HCT116 (cell line): ENCODE data around the gene KTN1. TPM values are rescaled to one million over a fixed set of nuclear protein-coding genes. Genes with fewer than 3 reads are reported as not detected.

Source experiments
- ATAC-seq: fragments of 200-7000 bp; cut with Tn5 transposase; 2 replicates; pipeline ENCODE4 v1.9.1; 2020; ENCODE audit warnings: mild to moderate bottlenecking, moderate library complexity
- Bru-seq: library from RNA; stranded (reverse); fragments of 400-500 nt; gene quantifications from one replicate; lab custom pipeline; 2021; lab: Mats Ljungman, UMichigan
- BruChase-seq, 2 experiments: library from RNA; stranded (reverse); fragments of 400-500 nt; gene quantifications; one replicate each; lab custom pipeline; 2021; lab: Mats Ljungman, UMichigan
- BruUV-seq: library from RNA; stranded (reverse); fragments of 400-500 nt; replicated peaks from 2 replicates; lab custom pipeline; 2021; lab: Mats Ljungman, UMichigan
- CTCF ChIA-PET: fragments of 300-600 bp; sonication (Branson Sonifier 250); formaldehyde crosslinking; loops from one replicate; lab custom pipeline; 2021; ENCODE audit warnings: antibody characterized with exemption; lab: Charles Lee
- POLR2A ChIA-PET: fragments of 300-600, 350-600 bp; sonication (Branson Sonifier 250); formaldehyde crosslinking; loops from one replicate; lab custom pipeline; 2021; ENCODE audit warnings: antibody characterized with exemption; lab: Charles Lee
- RAD21 ChIA-PET, 2 experiments: fragments of 300-600 bp; sonication (Branson Sonifier 250); formaldehyde crosslinking; loops; one replicate each; lab custom pipeline; 2023; ENCODE audit warnings: low total read pairs in 2 of 2; ENCODE audit not compliant: uncharacterized antibody in 2 of 2, unreplicated experiment in 2 of 2, low non-redundant PET in 1 of 2; lab: Charles Lee
- DNase-seq: peaks from one replicate; pipeline ENCODE4 v3.0.0-alpha.2; 2010; ENCODE audit warnings: low read depth, low spot score
- H2AFZ ChIP-seq: fragments of 200-600 bp; shearing (Covaris generic), sonication (generic); 2 replicates; pipeline ENCODE4 v1.6.1; 2017; ENCODE audit warnings: low read depth, mixed run types, mixed read lengths, antibody characterized with exemption, low read length; ENCODE audit not compliant: poor library complexity, severe bottlenecking
- H3K27ac ChIP-seq: 2 replicates; pipeline ENCODE4 v1.5.1; 2012; ENCODE audit warnings: low read depth, low read length
- H3K27me3 ChIP-seq: fragments of 200-600 bp; sonication (generic); 2 replicates; pipeline ENCODE4 v1.6.1; 2016; ENCODE audit warnings: mixed run types, low read length, mixed read lengths; ENCODE audit not compliant: insufficient read depth
- H3K36me3 ChIP-seq, 2 experiments: fragments of 200-500 bp in 1 of 2; fragments of 200-600 bp in 1 of 2; sonication (Bioruptor generic) in 1 of 2; sonication (generic) in 1 of 2; 2 replicates each; pipeline versions ENCODE4 v1.5.1 to v1.6.1; 2014 to 2016; ENCODE audit warnings: low read length in 2 of 2, inconsistent platforms in 1 of 2, mixed read lengths in 1 of 2, mixed run types in 1 of 2; ENCODE audit not compliant: insufficient read depth in 2 of 2, control insufficient read depth in 1 of 2
- H3K4me1 ChIP-seq, 2 experiments: fragments of 200-600 bp in 1 of 2; sonication (generic) in 1 of 2; 2 replicates each; pipeline versions ENCODE4 v1.5.1 to v1.6.1; 2012 to 2017; ENCODE audit warnings: low read length in 2 of 2, inconsistent platforms in 1 of 2, mild to moderate bottlenecking in 1 of 2, mixed read lengths in 1 of 2, mixed run types in 1 of 2, moderate library complexity in 1 of 2; ENCODE audit not compliant: insufficient read depth in 2 of 2, control insufficient read depth in 1 of 2
- H3K4me2 ChIP-seq: fragments of 200-600 bp; sonication (generic); 2 replicates; pipeline ENCODE4 v1.6.1; 2017; ENCODE audit warnings: mixed run types, low read length, mixed read lengths
- H3K4me3 ChIP-seq, 2 experiments: fragments of 200-600 bp in 1 of 2; sonication (generic) in 1 of 2; replicated peaks in 1 of 2; 2 replicates each; pipeline ENCODE4 v1.5.1; 2011 to 2016; ENCODE audit warnings: low read length in 2 of 2, control low read depth in 1 of 2, low read depth in 1 of 2, mild to moderate bottlenecking in 1 of 2, mixed read lengths in 1 of 2, mixed run types in 1 of 2
- H3K79me2 ChIP-seq: fragments of 200-600 bp; sonication (generic); 2 replicates; pipeline ENCODE4 v1.6.1; 2017; ENCODE audit warnings: mild to moderate bottlenecking, mixed run types, low read length, moderate library complexity, mixed read lengths; ENCODE audit not compliant: insufficient read depth
- H3K9ac ChIP-seq: fragments of 200-600 bp; sonication (generic); 2 replicates; pipeline ENCODE4 v1.6.1; 2016; ENCODE audit warnings: low read length, mixed read lengths
- H3K9me2 ChIP-seq: fragments of 200-600 bp; sonication (generic), shearing (Covaris generic); 2 replicates; pipeline ENCODE4 v1.6.1; 2017; ENCODE audit warnings: mixed run types, mild to moderate bottlenecking, moderate library complexity; ENCODE audit not compliant: insufficient read depth
- H3K9me3 ChIP-seq, 2 experiments: fragments of 200-500 bp in 1 of 2; fragments of 200-600 bp in 1 of 2; sonication (Bioruptor generic) in 1 of 2; sonication (generic) in 1 of 2; 2 replicates each; pipeline ENCODE4 v1.6.1; 2014 to 2017; ENCODE audit warnings: low read length in 2 of 2, mixed read lengths in 2 of 2, inconsistent platforms in 1 of 2, low read depth in 1 of 2, mild to moderate bottlenecking in 1 of 2, mixed run types in 1 of 2, moderate library complexity in 1 of 2; ENCODE audit not compliant: control insufficient read depth in 1 of 2, insufficient read depth in 1 of 2
- H4K20me1 ChIP-seq: fragments of 200-600 bp; sonication (generic), shearing (Covaris generic); 2 replicates; pipeline ENCODE4 v1.6.1; 2017; ENCODE audit warnings: mixed run types, mild to moderate bottlenecking, moderate library complexity; ENCODE audit not compliant: insufficient read depth
- EGR1 ChIP-seq: IDR thresholded peaks from 2 replicates; pipeline ENCODE4 v1.6.1; 2012; ENCODE audit warnings: low read depth
- POLR2AphosphoS5 ChIP-seq: IDR thresholded peaks from 2 replicates; pipeline ENCODE4 v1.6.1; 2011; ENCODE audit warnings: mild to moderate bottlenecking, low read depth, low read length, moderate library complexity
- SP1 ChIP-seq: IDR thresholded peaks from 2 replicates; pipeline ENCODE4 v1.6.1; 2012; ENCODE audit warnings: low read depth
- TCF7L2 ChIP-seq: IDR thresholded peaks from 2 replicates; pipeline ENCODE4 v1.7.0; 2011; ENCODE audit warnings: borderline replicate concordance, inconsistent platforms; ENCODE audit not compliant: insufficient read depth, insufficient read length; ENCODE audit errors: extremely low read depth
- YY1 ChIP-seq: IDR thresholded peaks from 2 replicates; pipeline ENCODE4 v1.6.1; 2011; ENCODE audit warnings: low read length, low read depth, moderate library complexity, mild to moderate bottlenecking; ENCODE audit not compliant: insufficient replicate concordance; ENCODE audit errors: extremely low read depth
- intact Hi-C: fragments of 100-400 bp; cut with micrococcal nuclease; formaldehyde crosslinking; loops from 2 replicates; pipeline ENCODE4 v1.10.0; 2022
- long read RNA-seq: library from polyadenylated mRNA; unstranded; transcript quantifications from one replicate; pipeline ENCODE4 v2.0.0, GENCODE V29; 2021; ENCODE audit not compliant: unreplicated experiment
- polyA plus RNA-seq: library from polyadenylated mRNA; unstranded; fragments of >200 nt; gene quantifications from 2 replicates; pipeline ENCODE4 v1.2.1, GENCODE V29; 2012; ENCODE audit warnings: missing spikeins
- total RNA-seq: library from RNA; stranded (reverse); gene quantifications from one replicate; pipeline ENCODE4 v1.2.1, GENCODE V29; 2021; ENCODE audit not compliant: unreplicated experiment
- TF ChIP-seq, protein P1 (sequence below): IDR thresholded peaks from 2 replicates; pipeline ENCODE4 v1.6.1; 2012; ENCODE audit warnings: low read depth
- TF ChIP-seq, protein P2 (sequence below): IDR thresholded peaks from 2 replicates; pipeline ENCODE4 v1.6.1; 2012

The KTN1 gene
- 105 TPM for total RNA-seq
- polyA plus RNA-seq, result 36.2 and 41.3 TPM in 2 replicates
- percentile 94 among the genes with signal in this experiment for Bru-seq, nascent RNA
- percentile 90 among the genes with signal in this experiment for BruChase-seq, experiment 1, labeled RNA remaining after a 6-hour chase
- percentile 92 among the genes with signal in this experiment for BruChase-seq, experiment 2, labeled RNA remaining after a 2-hour chase
- long read RNA-seq, full-length matches to known transcripts, result 25 of 133 reads
- long read RNA-seq, partial matches to known transcripts, result 53 of 133 reads
- long read RNA-seq, other reads (novel, unspliced or antisense), result 55 of 133 reads

DNA sequence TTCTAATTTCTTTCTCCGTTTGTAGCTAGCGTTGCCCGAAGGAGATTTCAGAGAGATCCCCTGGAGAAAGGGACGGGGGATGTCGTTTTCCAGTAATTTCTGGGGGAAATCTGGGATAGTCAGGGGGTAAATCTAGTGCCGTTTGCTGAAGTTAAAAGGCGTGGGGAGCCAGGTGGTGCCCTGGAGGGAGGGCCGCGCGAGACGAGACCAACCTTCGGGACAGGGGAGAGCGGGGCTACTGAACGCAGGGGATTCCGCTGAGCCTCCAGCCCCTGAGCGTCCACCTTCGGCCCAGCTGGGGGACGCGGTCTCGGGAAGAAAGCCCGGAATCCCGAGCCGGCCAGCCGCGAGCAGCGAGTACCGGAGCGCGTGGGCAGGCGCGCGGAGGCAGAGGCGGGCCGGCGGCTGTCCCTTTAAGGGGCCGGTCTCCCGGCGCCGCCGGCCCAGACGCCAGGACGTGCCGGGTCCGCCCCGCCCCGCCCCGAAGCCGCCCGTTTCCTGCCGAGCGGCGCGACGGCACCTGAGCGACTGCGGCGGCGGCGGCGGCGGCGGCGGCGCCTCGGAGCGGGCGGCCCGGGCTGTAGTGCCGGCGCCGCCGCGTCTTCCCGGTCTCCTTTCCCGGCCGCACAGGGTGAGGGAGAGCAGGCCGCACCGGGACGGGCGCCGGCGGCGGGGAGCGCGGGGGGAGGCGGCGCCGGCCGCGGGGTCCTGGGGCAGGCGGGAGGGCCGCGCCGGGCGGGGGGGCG is at the start of gene KTN1:
TSS of gene KTN1 (plus strand) at position 484 of the 746 bp plus-strand sequence. CDS start 31,842 bp downstream, outside the sequence.
- H3K9ac ChIP-seq, result peak within 1 kb of the TSS; percentile 91
- H3K27me3 ChIP-seq, result no peaks in the 10 kb centered on the region
- peak; percentile 88 for ATAC-seq
- peaks cover 23% of the 10 kb centered on the region; the same call in 1 of the 2 replicates for H4K20me1 ChIP-seq
- intact Hi-C loops, result loop anchor here (2.0 to 5.0 kb wide), 2 partner anchors 133 to 222 kb away; no protein-coding TSS in a partner anchor
- peak within 1 kb of the TSS; percentile 90 for H3K4me2 ChIP-seq
- no peaks in the 10 kb centered on the region for H3K9me2 ChIP-seq
- H3K4me1 ChIP-seq, result peaks cover 28 to 43% of the 10 kb centered on the region in 2 experiments
- H2AFZ ChIP-seq, result peak within 1 kb of the TSS; percentile 71
- ChIA-PET RAD21 (no interaction called here), POLR2A (interaction anchor here (1.0 kb wide), 1 partner anchor 133 kb away, joined by 4 read pairs; no protein-coding TSS in a partner anchor), CTCF (interaction anchor here (0.6 to 1.0 kb wide), 2 partner anchors 134 to 151 kb away, joined by 3 read pairs; no protein-coding TSS in a partner anchor)
- peak within 1 kb of the TSS; percentile 87 for H3K27ac ChIP-seq
- peaks cover 58% of the 10 kb centered on the region for H3K79me2 ChIP-seq
- H3K36me3 ChIP-seq, result 0 out of 4 replicates have a peak, but pooled peaks cover 0 to 11% of the 10 kb centered on the region in 2 experiments
- no peaks in the 10 kb centered on the region for H3K9me3 ChIP-seq
- peak; percentile 48 for DNase-seq
- peak within 1 kb of the TSS; percentile 80 to 89 for H3K4me3 ChIP-seq
- no TSS peak for BruUV-seq
- TF ChIP-seq SP1 (peak; percentile 47), EGR1 (peak; percentile 78), YY1 (no peak), POLR2AphosphoS5 (peak; percentile 63; the same call in 1 of the 2 replicates), TCF7L2 (peak; percentile 46)
- TF ChIP-seq, protein P1, sequence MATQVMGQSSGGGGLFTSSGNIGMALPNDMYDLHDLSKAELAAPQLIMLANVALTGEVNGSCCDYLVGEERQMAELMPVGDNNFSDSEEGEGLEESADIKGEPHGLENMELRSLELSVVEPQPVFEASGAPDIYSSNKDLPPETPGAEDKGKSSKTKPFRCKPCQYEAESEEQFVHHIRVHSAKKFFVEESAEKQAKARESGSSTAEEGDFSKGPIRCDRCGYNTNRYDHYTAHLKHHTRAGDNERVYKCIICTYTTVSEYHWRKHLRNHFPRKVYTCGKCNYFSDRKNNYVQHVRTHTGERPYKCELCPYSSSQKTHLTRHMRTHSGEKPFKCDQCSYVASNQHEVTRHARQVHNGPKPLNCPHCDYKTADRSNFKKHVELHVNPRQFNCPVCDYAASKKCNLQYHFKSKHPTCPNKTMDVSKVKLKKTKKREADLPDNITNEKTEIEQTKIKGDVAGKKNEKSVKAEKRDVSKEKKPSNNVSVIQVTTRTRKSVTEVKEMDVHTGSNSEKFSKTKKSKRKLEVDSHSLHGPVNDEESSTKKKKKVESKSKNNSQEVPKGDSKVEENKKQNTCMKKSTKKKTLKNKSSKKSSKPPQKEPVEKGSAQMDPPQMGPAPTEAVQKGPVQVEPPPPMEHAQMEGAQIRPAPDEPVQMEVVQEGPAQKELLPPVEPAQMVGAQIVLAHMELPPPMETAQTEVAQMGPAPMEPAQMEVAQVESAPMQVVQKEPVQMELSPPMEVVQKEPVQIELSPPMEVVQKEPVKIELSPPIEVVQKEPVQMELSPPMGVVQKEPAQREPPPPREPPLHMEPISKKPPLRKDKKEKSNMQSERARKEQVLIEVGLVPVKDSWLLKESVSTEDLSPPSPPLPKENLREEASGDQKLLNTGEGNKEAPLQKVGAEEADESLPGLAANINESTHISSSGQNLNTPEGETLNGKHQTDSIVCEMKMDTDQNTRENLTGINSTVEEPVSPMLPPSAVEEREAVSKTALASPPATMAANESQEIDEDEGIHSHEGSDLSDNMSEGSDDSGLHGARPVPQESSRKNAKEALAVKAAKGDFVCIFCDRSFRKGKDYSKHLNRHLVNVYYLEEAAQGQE, result no peak
- TF ChIP-seq, protein P2, sequence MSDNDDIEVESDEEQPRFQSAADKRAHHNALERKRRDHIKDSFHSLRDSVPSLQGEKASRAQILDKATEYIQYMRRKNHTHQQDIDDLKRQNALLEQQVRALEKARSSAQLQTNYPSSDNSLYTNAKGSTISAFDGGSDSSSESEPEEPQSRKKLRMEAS, result peak; percentile 82
